Measurements from ENCODE around the gene PCDHGB1.
"Not testable (repeated sequence)": the region's sequence is repeated elsewhere in the genome, so short reads cannot be mapped to it uniquely, and the experiment has no call there.

PCDHGB1 gene

GRCh38 chr5:141332571-141332970, 17.3 kb upstream of the PCDHGB1 start:
- H3K4me1 ChIP-seq; DNase-seq (ENCODE audit: low spot score in 2 of 2); H3K4me3 ChIP-seq; H3K9me3 ChIP-seq; H3K36me3 ChIP-seq (replicated peaks); H3K27me3 ChIP-seq (ENCODE audit: low read depth); in situ Hi-C loops (cut with MboI; ENCODE audit: low sequenced_read_pairs): not testable (repeated sequence)

DNA sequence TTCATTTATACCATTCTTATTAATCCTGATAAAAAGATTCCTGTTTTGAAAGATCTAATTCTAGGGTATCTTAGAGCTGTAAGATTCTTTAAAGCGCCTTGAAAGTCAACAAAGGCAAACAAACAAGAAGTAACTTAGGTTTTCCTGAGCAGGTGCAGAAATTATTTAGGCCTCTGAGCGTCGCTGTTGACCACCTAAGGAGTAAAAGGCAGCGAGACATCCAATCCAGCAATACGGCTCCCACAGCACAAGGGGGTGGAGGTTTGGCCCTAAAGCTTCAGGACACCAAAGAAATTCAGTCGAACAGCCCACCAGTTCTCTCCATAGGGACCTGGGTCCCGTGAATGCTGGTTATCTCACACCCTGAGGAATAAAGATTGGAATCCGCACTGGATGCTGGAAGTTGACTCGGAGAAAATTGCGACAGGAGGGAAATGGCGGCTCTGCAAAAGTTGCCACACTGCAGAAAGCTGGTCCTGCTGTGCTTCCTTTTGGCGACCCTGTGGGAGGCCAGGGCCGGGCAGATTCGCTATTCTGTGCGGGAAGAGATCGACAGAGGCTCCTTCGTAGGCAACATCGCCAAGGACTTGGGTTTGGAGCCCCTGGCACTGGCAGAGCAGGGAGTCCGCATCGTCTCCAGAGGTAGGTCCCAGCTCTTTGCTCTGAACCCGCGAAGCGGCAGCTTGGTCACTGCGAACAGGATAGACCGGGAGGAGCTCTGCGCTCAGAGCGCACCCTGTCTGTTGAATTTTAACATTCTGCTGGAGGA, 11.2 kb upstream of the PCDHGB1 start, which contains the start of gene PCDHGA2:
PCDHGA2 (plus strand) TSS at position 223 of the 769 bp plus-strand sequence.
- no peaks in the 10 kb centered on the region for H3K9me3 ChIP-seq
- no peaks in the 10 kb centered on the region for H3K27me3 ChIP-seq (ENCODE audit: low read depth)
- H3K4me1 ChIP-seq = no peaks in the 10 kb centered on the region
- in situ Hi-C loops (cut with MboI; ENCODE audit: low sequenced_read_pairs) = no loop called here
- no peaks in the 10 kb centered on the region for H3K36me3 ChIP-seq (replicated peaks)
- no peak within 1 kb of the TSS for H3K4me3 ChIP-seq
- peak in 1 of 2 experiments; percentile 52 for DNase-seq (ENCODE audit: low spot score in 2 of 2)

DNA sequence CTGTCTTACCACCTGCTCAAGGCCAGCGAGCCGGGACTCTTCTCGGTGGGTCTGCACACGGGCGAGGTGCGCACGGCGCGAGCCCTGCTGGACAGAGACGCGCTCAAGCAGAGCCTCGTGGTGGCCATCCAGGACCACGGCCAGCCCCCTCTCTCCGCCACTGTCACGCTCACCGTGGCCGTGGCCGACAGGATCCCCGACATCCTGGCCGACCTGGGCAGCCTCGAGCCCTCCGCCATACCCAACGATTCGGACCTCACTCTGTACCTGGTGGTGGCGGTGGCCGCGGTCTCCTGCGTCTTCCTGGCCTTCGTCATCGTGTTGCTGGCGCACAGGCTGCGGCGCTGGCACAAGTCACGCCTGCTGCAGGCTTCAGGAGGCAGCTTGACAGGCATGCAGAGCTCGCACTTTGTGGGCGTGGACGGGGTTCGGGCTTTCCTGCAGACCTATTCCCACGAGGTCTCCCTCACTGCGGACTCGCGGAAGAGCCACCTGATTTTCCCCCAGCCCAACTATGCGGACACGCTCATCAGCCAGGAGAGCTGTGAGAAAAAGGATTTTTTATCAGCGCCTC, 9.0 kb upstream of the PCDHGB1 start:
- in situ Hi-C loops (cut with MboI; ENCODE audit: low sequenced_read_pairs); H3K4me1 ChIP-seq; DNase-seq (ENCODE audit: low spot score in 2 of 2); H3K36me3 ChIP-seq (replicated peaks); H3K9me3 ChIP-seq; H3K27me3 ChIP-seq (ENCODE audit: low read depth); H3K4me3 ChIP-seq: not testable (repeated sequence)

GRCh38 chr5:141342773-141343172, 7.1 kb upstream of the PCDHGB1 start:
- H3K4me1 ChIP-seq = no peaks in the 10 kb centered on the region
- DNase-seq (ENCODE audit: low spot score in 2 of 2) = no peak
- no peaks in the 10 kb centered on the region for H3K36me3 ChIP-seq (replicated peaks)
- H3K4me3 ChIP-seq = no peak overlapping the region
- in situ Hi-C loops (cut with MboI; ENCODE audit: low sequenced_read_pairs) = no loop called here
- H3K9me3 ChIP-seq = no peaks in the 10 kb centered on the region
- no peaks in the 10 kb centered on the region for H3K27me3 ChIP-seq (ENCODE audit: low read depth)

- in situ Hi-C loops (cut with MboI; ENCODE audit: low sequenced_read_pairs) = no loop called here
- no peaks in the 10 kb centered on the region for H3K36me3 ChIP-seq (replicated peaks)
- no peak for DNase-seq (ENCODE audit: low spot score in 2 of 2)
- no peak within 1 kb of the TSS for H3K4me3 ChIP-seq
- H3K4me1 ChIP-seq = no peaks in the 10 kb centered on the region
- H3K9me3 ChIP-seq = no peaks in the 10 kb centered on the region
- H3K27me3 ChIP-seq (ENCODE audit: low read depth) = no peaks in the 10 kb centered on the region
Measured at GRCh38 chr5:141343242-141343952, 6.5 kb upstream of the PCDHGB1 start, which contains the start of gene PCDHGA3. Gene PCDHGA3, plus strand, starts transcription at chr5:141343829. Its CDS starts 205 bp downstream, at chr5:141344034.

GRCh38 chr5:141343953-141344463, 5.9 kb upstream of the PCDHGB1 start:
- H3K36me3 ChIP-seq (replicated peaks) = no peaks in the 10 kb centered on the region
- no peaks in the 10 kb centered on the region for H3K27me3 ChIP-seq (ENCODE audit: low read depth)
- DNase-seq (ENCODE audit: low spot score in 2 of 2) = no peak
- no peaks in the 10 kb centered on the region for H3K4me1 ChIP-seq
- H3K4me3 ChIP-seq = no peak overlapping the region
- in situ Hi-C loops (cut with MboI; ENCODE audit: low sequenced_read_pairs) = no loop called here
- no peaks in the 10 kb centered on the region for H3K9me3 ChIP-seq

DNA sequence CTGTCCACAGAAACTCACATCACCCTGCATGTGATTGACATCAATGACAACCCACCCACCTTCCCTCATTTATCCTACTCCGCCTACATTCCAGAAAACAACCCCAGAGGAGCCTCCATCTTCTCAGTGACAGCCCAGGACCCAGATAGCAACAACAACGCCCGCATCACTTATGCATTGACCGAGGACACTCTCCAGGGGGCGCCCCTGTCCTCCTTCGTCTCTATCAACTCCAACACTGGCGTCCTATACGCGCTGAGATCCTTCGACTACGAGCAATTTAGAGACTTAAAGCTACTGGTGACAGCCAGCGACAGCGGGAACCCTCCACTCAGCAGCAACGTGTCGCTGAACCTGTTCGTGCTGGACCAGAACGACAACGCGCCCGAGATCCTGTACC, 4.6 kb upstream of the PCDHGB1 start:
- no peak overlapping the region for H3K4me3 ChIP-seq
- DNase-seq (ENCODE audit: low spot score in 2 of 2) = no peak
- H3K4me1 ChIP-seq = no peaks in the 10 kb centered on the region
- in situ Hi-C loops (cut with MboI; ENCODE audit: low sequenced_read_pairs) = no loop called here
- H3K36me3 ChIP-seq (replicated peaks) = no peaks in the 10 kb centered on the region
- no peaks in the 10 kb centered on the region for H3K9me3 ChIP-seq
- H3K27me3 ChIP-seq (ENCODE audit: low read depth) = no peaks in the 10 kb centered on the region

GRCh38 chr5:141346017-141346416, 3.9 kb upstream of the PCDHGB1 start:
- H3K9me3 ChIP-seq; DNase-seq (ENCODE audit: low spot score in 2 of 2); H3K4me3 ChIP-seq; H3K27me3 ChIP-seq (ENCODE audit: low read depth); H3K4me1 ChIP-seq; H3K36me3 ChIP-seq (replicated peaks); in situ Hi-C loops (cut with MboI; ENCODE audit: low sequenced_read_pairs): not testable (repeated sequence)

DNA sequence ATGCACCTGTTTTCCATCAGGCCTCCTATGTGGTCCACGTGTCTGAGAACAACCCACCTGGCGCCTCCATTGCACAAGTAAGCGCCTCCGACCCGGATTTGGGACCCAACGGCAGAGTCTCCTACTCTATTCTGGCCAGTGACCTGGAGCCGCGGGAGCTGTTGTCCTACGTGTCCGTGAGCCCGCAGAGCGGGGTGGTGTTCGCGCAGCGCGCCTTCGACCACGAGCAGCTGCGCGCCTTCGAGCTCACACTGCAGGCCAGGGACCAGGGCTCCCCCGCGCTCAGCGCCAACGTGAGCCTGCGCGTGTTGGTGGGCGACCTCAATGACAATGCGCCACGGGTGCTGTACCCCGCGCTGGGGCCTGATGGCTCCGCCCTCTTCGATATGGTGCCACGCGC, 1.7 kb downstream of the PCDHGB1 start:
- Histone ChIP-seq H3K36me3 (replicated peaks) (no peaks in the 10 kb centered on the region), H3K9me3 (no peaks in the 10 kb centered on the region), H3K27me3 (ENCODE audit: low read depth) (no peaks in the 10 kb centered on the region), H3K4me1 (no peaks in the 10 kb centered on the region), H3K4me3 (no peak overlapping the region)
- in situ Hi-C loops (cut with MboI; ENCODE audit: low sequenced_read_pairs) = loop anchor here (10.0 kb wide), 1 partner anchor 213 kb away; no protein-coding TSS in a partner anchor
- no peak for DNase-seq (ENCODE audit: low spot score in 2 of 2)

DNA sequence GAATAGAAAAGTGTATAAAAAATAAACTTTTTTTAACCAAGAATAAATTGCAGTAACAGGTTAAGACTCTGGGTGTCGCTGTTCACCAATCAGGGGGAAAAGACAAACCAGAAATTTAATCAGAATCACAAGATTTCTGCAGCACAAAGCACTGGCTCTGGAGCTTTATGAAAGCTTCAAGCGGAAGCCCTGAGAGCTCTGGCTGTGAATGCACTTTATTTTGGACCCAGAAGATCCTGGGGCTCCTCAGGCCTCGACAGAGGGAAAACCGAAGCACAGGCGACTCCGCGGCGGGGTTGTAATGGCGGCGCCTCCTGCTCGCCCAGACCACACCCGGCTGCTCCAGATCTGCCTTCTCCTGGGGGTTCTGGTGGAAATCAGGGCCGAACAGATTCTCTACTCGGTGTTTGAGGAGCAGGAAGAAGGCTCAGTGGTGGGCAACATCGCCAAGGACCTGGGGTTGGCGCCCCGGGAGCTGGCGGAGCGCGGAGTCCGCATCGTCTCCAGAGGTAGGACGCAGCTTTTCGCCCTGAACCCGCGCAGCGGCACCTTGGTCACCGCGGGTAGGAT, 5.1 kb downstream of the PCDHGB1 start, which contains the start of gene PCDHGA4:
PCDHGA4 (plus strand) TSS at position 122 of the 570 bp plus-strand sequence; CDS start at position 209, 87 bp downstream.
- no peaks in the 10 kb centered on the region for H3K9me3 ChIP-seq
- H3K4me1 ChIP-seq = no peaks in the 10 kb centered on the region
- in situ Hi-C loops (cut with MboI; ENCODE audit: low sequenced_read_pairs) = loop anchor here (10.0 kb wide), 1 partner anchor 210 kb away; no protein-coding TSS in a partner anchor
- no peak for DNase-seq (ENCODE audit: low spot score in 2 of 2)
- no peak within 1 kb of the TSS for H3K4me3 ChIP-seq
- H3K27me3 ChIP-seq (ENCODE audit: low read depth) = no peaks in the 10 kb centered on the region
- H3K36me3 ChIP-seq (replicated peaks) = no peaks in the 10 kb centered on the region

DNA sequence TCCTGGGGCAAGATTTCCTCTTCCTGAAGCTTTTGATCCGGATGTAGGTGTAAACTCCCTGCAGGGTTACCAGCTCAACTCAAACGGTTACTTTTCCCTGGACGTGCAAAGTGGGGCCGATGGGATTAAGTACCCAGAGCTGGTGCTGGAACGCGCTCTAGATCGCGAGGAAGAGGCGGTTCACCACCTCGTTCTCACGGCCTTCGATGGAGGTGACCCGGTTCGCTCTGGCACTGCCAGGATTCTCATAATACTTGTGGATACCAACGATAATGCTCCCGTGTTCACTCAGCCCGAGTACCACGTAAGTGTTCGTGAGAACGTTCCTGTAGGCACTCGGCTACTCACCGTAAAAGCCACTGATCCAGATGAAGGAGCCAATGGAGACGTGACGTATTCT, 5.7 kb downstream of the PCDHGB1 start:
- in situ Hi-C loops (cut with MboI; ENCODE audit: low sequenced_read_pairs) = loop anchor here (10.0 kb wide), 1 partner anchor 209 kb away; no protein-coding TSS in a partner anchor
- no peak overlapping the region for H3K4me3 ChIP-seq
- DNase-seq (ENCODE audit: low spot score in 2 of 2) = no peak

GRCh38 chr5:141356133-141356532, 6.2 kb downstream of the PCDHGB1 start:
- Histone ChIP-seq H3K4me3 (no peak overlapping the region), H3K27me3 (ENCODE audit: low read depth) (no peaks in the 10 kb centered on the region), H3K9me3 (no peaks in the 10 kb centered on the region), H3K4me1 (no peaks in the 10 kb centered on the region), H3K36me3 (replicated peaks) (no peaks in the 10 kb centered on the region)
- in situ Hi-C loops (cut with MboI; ENCODE audit: low sequenced_read_pairs) = loop anchor here (10.0 kb wide), 1 partner anchor 209 kb away; no protein-coding TSS in a partner anchor
- DNase-seq (ENCODE audit: low spot score in 2 of 2) = no peak

More for the DNA sequence above, 5.7 kb downstream of the PCDHGB1 start:
- no peaks in the 10 kb centered on the region for H3K36me3 ChIP-seq (replicated peaks)
- H3K4me1 ChIP-seq = no peaks in the 10 kb centered on the region
- no peaks in the 10 kb centered on the region for H3K27me3 ChIP-seq (ENCODE audit: low read depth)
- H3K9me3 ChIP-seq = no peaks in the 10 kb centered on the region

- Histone ChIP-seq H3K36me3 (replicated peaks) (no peaks in the 10 kb centered on the region), H3K27me3 (ENCODE audit: low read depth) (no peaks in the 10 kb centered on the region), H3K4me1 (no peaks in the 10 kb centered on the region), H3K4me3 (no peak overlapping the region), H3K9me3 (no peaks in the 10 kb centered on the region)
- DNase-seq (ENCODE audit: low spot score in 2 of 2) = no peak
- in situ Hi-C loops (cut with MboI; ENCODE audit: low sequenced_read_pairs) = loop anchor here (10.0 kb wide), 1 partner anchor 208 kb away; no protein-coding TSS in a partner anchor
Measured at GRCh38 chr5:141356950-141357349, 7.1 kb downstream of the PCDHGB1 start.

Measured in HAP-1 (cell line).